HG02870 (cell line): ENCODE data around the gene ADAMTSL5.
A peak's percentile ranks its signal among the peaks of the same experiment; 100 is the strongest.

Experiments
- ATAC-seq: cut with Tn5 transposase; IDR thresholded peaks from one replicate; pipeline ENCODE4 v1.9.1; 2021; ENCODE audit warnings: mild to moderate bottlenecking, moderate library complexity; ENCODE audit not compliant: unreplicated experiment

ADAMTSL5 gene

DNA sequence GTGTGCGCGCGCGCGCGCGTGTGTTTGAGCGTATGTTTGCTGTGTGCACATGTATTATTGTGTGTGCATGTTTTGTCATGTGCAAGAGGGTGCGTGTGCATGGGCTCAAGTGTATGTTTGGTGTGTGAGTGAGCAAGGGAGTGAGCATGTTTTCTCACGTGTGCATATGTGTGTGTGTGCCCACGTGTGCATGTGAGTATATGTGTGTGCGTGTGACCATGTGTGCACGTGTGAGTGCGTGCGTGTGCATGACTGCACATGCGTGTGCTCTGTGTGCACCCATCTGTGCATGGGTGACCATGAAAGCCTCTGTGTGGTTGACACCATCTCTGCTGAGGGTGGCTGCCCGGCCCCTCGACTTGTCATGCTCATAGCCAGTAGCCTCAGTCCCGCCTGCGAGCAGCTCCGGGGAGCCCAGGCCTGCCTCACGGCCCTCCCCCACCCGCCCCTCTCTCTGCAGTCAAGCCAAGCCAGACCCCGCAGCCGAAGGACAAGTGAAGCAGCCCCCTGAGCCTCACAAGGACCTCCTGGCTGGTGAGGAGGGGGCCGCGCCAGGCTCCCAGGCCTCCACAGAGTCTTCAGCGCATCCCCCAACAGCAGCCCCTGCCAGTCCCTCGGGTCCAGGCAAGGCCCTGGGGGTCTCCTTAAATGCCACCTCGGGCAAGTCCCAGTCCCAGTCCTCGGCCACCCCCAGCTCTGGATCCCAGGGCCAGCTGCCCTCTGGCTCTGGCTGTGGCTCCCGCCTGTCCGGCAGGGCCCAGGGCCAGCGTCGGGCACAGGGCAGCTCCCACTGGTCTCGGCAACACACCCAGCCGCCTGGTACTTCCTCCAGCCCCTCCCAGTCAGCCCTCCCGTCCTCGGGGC lies 15.9 kb downstream of the ADAMTSL5 start:
- no peak for ATAC-seq

DNA sequence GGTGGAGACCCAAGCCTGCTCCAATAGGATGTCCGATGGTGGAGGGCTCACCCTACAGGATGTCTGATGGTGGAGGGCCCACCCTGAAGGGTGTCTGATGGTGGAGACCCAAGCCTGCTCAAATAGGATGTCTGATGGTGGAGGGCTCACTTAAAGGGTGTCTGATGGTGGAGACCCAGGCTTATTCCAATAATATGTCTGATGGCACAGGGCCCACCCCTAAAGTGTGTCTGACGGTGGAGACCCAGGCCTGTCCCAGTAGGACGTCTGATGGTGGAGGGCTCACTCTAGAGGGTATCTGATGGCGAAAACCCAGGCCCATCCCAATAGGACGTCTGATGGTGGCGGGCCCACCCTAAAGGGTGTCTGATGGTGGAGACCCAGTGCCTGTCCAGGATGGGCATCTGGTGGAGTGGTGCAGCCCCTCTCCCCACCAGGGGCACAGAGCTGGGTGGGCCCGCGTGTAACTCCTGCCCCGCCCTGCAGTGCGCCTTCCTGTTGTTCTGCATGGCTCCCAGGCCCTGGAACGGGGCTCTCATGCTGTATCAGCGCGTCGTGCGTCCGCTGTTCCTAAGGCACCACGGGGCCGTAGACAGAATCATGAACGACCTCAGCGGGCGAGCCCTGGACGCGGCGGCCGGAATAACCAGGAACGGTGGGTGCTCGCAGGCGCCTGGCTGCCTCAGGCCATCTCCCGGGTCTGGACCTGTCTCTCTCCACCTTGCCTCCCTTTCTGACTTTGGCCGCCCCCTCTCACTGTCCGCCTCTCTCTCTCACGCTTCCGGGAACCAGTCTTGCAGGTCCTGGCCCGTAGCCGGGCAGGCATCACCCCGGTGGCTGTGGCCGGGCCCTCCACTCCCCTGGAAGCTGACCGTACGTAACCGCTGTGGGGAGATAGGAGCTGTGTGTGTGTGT lies 16.8 kb downstream of the ADAMTSL5 start:
- ATAC-seq: no peak

DNA sequence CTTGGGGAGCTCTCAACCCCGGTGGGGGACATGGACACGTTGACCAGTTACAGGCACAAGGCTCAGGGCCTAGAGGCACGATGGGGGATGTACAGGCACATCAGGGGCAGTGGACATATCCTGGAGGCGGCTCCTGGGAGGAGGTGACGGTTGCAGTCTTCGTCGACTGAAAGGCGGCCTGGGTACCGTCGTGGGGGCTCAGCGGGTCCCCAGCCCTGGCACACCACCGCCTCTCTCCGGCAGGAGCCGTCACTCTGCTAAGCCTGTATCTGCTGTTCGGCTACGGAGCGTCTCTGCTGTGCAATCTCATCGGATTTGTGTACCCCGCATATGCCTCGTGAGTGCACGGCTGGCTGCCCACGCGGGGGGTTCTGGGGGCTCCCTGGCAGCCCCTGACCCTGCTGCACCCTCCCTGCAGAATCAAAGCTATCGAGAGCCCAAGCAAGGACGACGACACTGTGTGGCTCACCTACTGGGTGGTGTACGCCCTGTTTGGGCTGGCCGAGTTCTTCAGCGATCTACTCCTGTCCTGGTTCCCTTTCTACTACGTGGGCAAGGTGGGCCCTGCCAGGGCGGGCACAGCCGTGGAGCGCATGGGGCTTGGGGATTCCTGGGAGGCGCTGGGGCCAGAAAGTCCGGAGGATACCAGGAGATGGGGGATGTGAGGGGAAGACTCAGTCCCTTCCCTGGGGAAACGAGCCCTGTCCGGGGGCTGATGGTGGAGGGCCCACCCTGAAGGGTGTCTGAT lies 17.6 kb downstream of the ADAMTSL5 start:
- ATAC-seq: no peak

DNA sequence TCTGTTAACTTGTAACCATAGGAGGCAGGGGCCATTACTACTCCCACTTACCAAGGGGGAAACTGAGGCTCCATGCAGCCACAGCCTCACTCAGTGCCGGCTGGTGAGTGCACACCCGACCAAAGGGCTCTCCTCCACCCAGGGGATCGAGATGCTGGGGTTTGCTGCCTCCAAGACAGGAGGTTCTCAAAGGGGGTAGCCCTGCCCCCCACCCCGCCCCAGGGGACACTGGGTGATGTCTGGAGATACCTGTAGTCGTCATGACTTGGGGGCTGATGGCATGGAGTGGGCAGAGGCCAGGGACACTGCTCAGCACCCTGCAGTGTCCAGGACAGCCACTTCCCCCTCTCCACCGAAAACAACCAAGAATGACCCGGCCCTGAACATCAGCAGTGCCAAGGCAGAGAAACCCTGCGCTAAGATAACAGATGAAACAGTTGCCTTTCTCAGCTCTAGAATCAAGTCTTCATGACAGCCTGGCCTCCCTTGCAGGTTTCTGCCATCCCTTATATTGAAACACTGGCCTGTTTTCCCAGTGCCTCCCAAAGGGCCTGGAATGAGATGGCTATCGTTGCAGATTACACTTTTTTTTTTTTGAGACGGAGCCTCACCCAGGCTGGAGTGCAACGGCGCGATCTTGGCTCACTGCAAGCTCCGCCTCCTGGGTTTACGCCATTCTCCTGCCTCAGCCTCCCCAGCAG lies 18.6 kb downstream of the ADAMTSL5 start:
- ATAC-seq: no peak

DNA sequence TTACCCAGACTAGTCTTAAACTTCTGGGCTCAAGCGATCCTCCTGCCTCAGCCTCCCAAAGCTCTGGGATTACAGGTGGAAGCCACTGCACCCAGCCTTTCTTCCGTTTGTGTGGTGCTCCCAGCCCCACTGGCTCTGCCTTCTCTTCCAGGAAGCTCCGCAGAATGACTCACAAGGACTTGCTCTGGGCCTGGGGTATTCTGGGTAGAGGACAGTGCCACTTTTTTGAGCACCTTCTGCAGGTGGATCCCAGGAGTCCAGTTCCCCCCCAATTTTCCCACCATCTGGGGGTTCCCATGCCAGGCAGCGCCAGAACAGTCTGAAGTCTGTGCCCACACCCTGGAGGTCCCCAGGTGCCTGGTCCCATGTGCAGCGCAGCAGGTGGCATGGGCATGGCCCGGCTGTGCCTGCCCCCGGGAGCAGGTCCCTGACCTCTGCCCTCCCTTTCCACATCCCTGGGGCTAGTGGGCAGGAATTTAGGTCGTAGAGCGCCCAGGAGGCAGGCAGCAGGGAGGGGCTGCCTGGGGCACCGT lies 20.3 kb downstream of the ADAMTSL5 start:
- no peak for ATAC-seq

DNA sequence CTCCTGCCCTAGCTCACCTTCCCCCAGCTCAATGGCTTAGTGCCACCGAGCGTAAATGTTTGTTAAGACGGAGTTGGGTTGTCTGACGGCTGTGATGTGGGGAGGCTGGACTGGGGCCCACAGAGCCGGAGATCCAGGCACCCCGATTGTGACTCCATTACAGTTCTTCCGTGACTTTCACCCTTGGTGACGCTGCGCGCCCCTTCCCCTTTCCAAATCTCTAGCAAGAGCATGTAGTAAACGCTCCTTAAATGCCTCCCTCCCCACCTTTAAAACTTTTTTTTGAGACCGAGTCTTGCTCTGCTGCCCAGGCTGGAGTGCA lies 21.0 kb downstream of the ADAMTSL5 start:
- no peak for ATAC-seq

DNA sequence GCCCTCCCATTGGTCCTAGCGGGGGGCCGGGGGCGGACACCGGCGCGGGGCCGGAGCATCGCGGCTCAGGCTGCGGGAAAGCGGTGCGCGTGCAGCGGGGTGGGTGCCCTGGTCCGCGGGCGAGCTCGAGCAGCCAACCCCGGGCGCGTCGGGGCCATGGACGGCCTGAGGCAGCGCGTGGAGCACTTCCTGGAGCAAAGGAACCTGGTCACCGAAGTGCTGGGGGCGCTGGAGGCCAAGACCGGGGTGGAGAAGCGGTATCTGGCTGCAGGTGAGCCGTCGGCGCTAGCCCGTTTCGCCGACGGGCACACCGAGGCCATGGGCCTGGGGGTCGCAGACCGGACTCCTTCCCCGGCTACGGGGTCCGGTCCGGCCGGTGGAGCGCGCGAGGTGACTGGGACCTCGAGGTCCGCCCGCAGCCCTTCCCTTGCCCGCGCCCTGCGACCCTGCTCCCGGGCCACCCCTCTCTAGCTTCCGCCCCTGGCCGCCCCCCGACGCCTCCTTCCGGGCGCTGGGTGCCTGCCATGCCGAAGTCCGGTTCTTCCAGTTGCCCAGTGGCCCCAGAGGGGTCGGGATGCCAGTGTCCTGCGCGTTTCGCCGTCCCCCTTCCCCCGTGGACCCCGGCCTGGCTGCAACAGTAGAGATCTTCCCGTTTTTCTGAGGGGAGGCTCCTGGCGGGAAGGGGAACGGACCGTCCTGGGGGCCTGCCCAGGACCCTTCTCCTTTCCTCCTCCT lies 21.5 kb downstream of the ADAMTSL5 start, which contains the start of gene REEP6:
TSS of gene REEP6 (plus strand) at position 68 of the 735 bp plus-strand sequence. CDS start at position 157, 89 bp downstream.
- no peak for ATAC-seq

DNA sequence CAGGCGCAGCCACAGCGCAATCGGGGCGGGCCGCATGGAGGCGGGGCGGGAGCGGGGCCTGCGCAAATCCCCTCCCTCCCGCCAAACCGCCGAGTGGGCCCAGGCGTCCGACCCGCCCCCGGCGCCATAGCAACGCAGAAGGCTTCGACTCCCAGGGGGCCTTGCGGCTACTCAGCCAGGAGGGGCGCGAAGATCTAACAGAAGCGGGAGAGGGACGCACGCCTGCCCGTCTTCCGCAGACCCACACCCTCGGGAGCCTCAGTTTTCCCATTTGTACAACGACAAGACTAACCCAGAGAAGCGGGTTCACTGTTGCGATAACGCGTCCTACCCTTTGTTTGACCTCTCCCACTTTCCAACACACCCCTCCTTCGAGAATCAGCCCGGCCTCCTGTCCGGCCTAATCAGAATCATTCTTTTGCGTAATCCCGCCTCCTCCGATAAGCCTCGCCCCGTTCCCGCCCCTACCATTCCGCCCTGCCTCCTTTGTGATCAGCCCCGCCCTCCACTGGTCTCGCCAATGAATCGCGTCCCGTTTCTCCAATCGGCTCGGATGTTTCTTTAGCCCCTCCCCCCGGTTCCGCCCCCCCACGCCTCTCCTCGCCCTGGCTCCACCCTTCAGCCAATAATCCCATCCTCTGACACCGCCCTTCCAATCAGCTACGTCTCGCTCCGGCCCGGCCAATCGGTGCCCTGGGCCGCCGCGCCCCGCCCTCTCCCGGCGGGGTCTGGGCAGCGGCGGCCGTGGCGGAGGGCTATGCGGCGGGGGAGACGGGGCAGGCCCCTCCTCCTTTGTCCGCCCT lies 22.3 kb downstream of the ADAMTSL5 start, which contains the start of gene PCSK4:
TSS of gene PCSK4 (minus strand) at position 40 of the 803 bp plus-strand sequence. CDS start at position 36, 4 bp downstream.
- ATAC-seq: peak; percentile 82

DNA sequence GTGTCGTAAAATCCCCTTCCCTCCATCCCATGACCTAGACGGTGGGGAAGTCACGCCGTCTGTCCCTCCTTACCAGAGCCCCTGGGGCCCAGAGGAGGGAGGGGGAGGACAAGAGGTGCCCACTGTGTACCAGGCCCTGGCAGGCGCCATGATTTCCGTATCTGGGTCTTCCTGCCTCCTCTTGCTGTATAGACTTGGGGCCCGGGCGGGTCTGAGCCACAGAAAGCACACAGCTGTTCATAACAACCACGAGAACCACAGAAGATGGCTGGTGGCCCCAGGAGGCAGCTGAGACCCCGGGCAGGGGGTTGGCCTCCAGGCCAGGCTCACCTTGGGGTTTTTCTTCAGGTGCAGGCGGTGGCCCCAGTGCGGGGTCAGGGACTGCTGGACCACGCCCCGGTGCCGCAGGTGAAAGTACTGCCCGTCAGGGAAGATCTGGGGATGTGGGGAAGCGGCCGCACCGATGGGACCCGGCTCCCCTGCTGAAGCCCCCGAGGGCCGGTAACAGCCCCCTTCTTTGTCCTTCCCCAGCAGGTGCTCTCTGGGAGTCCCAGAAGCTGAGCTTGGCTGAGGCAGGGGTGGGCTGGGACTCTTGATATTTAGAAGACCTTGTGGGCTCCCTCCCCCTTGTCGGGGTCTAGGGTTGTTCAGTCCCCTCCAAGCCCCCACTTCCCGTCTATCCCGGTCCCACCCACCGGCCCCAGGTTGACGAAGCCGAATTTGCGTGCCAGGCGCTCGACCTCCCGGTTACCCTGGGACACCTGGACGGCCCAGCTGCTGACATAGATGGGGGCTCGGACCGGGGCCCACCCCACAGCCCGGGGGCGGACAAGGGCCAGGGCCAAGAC lies 23.1 kb downstream of the ADAMTSL5 start:
- no peak for ATAC-seq

DNA sequence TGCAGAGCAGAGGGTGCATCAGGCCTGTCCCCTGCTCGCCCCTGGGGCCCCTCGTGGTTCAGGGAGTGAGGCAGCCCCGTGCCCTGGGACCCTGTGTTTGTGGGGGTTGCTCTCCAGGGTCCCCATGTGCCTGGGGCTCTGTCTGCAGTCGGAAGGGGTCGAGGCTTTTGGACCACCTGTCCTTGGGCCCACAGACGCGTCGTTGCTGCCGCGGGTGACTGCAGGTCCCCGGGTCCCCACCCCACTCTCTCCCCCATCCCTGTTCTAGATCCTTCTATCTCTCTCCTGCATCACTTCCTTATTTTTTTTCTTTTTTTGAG lies 24.6 kb downstream of the ADAMTSL5 start:
- ATAC-seq: no peak

DNA sequence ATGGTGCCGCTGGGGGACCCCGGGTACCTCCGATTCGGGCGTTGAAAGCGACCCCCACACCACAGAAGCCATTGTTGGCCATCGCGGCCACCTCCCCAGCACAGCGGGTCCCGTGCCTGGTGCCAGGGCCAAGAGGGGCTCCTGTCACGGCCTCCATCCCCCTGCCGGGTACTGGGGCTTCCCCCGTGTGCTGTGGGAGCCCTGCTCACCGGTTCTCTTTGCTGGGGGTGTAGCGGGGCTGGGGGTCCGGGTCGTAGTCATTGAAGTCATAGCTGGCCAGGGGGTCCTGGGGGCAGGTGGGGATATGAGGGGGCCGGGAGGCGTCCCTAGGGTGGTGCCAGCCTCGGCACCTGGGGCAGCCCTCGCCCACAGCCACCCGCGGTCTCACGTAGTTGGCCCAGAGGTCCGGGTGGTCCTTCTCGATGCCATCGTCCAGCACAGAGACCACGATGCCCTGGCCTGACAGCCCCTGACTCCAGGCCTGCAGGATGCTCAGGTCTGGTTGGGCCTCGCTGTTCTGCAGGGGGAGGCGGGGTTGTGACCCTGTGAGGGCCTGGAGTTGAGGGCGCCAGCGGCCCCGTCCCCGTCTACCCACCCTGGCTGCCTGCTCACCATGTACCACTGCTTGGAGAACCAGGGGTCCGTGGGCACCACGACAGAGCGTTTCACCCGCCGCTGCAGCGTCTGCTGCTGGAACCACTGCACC lies 25.1 kb downstream of the ADAMTSL5 start:
- no peak for ATAC-seq

DNA sequence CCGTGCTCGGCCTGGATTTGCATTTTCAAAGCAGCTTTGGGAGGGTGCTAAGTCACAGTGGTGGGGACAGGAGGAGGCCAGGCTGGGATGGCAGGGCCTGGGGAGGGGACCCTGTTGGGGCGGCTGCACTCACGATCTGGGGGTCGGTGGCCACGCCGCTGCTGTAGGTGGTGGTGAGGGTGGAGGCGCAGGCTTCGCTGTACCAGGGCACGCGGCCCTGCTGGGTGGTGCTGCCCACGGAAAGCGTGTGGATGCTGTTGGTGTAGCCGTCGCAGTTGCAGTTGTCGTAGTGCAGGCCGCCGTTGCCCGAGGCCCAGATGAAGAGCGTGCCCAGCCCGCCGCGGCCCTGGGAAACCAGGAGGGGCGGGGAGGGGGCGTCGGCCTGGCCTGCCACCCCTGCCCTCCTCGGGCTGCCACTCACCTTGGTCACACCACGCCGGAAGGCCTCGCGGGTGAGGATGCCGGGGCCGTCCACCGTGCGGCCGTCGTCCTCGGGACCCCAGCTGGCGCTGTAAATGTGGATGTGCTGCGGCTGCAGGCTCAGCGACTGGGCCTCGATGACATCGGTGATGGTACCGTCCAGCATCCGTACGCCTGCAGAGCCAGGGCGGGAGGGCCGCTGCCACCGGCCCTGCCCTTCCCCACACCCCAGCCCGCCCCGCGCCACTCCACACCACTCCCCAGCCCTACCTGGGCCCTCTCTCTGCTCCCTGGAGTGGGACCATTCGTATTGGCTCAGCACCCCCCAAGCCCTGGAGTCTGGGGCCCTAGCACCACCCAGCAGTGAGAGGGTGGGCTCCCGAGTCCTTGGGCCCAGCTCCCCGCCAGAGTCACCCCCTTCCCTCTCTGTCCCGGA lies 25.9 kb downstream of the ADAMTSL5 start:
- ATAC-seq: no peak

DNA sequence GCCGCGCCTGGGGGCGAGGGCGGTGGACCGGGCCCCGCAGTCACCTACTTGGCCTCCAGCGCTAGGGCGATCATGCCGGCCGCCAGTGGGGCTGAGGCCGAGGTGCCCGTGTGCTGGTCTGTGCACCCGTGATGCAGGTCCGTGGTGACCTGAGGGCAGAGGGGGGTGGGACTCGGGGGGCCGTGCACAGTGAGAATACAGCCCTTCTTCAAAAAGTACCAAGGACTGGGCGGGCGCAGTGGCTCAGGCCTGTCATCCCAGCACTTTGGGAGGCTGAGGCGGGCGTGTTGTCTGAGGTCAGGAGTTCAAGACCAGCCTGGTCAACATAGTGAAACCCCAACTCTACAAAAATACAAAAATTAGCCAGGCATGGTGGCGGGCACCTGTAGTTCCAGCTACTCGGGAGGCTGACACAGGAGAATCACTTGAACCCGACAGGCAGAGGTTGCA lies 28.8 kb downstream of the ADAMTSL5 start:
- ATAC-seq: no peak

DNA sequence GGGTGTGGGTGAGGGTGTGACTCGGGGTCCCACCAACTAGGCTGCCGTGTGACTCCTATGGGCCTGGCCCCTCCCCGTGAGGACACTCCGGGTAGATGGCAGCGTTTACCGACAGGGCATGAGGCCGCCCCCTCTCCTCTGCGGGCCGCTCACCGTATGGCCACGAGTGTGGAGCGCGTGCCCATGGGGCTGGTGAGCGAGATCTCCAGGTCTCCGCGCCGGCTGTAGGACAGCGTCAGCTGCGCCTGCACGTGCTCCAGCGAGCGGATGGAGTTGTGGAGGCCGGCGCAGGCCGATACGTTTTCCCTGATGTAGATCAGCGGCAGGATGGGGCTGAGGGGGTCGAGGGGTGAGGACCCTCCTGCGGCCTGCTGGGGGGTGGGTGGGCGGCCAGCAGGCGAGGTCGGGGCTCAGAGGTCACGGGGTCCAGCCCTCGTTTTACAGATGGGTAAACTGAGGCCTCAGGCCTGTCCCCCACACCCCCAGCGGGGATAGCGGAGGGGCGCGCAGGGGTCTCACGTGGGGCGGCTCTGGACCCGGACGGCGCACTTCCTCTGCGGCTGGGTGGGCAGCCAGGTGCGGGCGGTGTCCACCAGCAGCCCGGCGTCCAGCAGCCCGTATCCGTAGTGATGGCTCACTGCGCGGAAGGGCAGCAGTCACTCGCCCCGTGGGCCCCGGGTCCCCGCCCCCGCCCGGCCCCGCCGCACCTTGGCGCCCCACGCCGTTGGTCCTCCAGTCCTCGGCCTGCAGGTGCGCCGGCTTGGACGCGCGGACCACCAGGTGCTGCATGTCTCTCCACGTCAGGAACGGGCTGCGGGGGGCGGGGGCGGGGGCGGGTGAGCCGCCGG lies 29.5 kb downstream of the ADAMTSL5 start:
- ATAC-seq: no peak

DNA sequence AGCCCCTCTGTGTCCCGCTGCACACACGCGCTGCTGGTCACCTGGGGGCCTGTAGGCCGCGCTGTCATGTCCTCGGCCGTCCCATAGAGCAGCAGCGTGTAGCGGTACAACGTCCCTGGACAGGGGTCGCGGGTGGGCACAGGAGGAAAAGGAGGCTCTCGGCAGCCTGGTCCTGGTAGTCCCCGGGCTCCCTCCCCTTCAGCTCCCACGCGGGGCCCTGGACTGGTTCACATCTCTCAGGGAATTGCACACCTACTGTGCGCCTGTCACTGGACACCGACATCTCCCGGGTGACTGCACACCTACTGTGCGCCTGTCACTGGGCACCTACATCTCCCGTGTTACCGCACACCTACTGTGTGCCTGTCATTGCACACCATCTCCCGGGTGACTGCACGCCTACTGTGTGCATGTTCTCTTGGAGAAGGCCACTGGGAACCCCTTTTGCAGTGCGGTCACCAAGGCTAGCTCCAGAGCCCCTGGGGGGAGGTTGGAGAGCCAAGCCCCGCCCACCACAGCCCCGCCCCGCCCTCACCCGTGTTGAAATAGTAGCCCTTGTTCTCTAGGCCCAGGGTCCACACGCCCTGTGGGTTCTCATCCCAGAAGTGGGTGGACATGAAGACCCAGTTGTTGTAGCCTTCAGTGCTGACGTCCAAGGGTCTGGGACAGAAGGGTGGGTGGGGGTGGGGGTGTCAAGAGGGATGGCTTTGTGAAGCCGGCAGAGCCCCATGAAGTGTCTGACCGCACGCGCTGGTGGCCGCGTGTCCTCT lies 30.3 kb downstream of the ADAMTSL5 start:
- no peak for ATAC-seq
